Measurements from ENCODE around the gene PLEKHN1. TPM values are rescaled to one million over a fixed set of nuclear protein-coding genes. Genes with fewer than 3 reads are reported as not detected.
A peak's percentile ranks its signal among the peaks of the same experiment; 100 is the strongest.

The PLEKHN1 gene
- total RNA-seq, 1 donor = 1.7 TPM

DNA sequence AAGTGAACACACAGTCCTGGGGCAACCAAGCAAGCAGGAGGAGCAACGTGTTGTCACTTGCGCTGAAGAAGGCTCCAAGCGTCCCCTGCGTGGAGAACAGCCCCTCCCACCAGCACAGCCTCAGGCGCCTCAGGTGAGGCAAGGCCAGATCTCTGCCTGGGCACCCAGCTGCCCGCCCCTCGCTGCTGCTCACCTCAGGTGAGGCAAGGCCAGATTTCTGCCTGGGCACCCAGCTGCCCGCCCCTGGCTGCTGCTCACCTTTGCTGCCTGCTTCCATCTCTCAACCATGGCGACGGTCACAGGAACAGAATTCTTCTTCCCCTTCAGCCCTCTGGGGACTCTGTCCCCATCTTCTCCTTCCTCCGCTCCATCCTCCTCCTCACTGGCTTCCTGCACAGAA lies 9.6 kb upstream of the PLEKHN1 start:
- no peak for DNase-seq (ENCODE audit: low read depth)
- TF ChIP-seq, protein P1, sequence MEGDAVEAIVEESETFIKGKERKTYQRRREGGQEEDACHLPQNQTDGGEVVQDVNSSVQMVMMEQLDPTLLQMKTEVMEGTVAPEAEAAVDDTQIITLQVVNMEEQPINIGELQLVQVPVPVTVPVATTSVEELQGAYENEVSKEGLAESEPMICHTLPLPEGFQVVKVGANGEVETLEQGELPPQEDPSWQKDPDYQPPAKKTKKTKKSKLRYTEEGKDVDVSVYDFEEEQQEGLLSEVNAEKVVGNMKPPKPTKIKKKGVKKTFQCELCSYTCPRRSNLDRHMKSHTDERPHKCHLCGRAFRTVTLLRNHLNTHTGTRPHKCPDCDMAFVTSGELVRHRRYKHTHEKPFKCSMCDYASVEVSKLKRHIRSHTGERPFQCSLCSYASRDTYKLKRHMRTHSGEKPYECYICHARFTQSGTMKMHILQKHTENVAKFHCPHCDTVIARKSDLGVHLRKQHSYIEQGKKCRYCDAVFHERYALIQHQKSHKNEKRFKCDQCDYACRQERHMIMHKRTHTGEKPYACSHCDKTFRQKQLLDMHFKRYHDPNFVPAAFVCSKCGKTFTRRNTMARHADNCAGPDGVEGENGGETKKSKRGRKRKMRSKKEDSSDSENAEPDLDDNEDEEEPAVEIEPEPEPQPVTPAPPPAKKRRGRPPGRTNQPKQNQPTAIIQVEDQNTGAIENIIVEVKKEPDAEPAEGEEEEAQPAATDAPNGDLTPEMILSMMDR (IDR thresholded peaks at IDR 0.05; ENCODE audit: insufficient read depth, low read depth, low read length) = no peak
- H3K4me3 ChIP-seq (ENCODE audit: low read depth, low read length) = no peak overlapping the region

DNA sequence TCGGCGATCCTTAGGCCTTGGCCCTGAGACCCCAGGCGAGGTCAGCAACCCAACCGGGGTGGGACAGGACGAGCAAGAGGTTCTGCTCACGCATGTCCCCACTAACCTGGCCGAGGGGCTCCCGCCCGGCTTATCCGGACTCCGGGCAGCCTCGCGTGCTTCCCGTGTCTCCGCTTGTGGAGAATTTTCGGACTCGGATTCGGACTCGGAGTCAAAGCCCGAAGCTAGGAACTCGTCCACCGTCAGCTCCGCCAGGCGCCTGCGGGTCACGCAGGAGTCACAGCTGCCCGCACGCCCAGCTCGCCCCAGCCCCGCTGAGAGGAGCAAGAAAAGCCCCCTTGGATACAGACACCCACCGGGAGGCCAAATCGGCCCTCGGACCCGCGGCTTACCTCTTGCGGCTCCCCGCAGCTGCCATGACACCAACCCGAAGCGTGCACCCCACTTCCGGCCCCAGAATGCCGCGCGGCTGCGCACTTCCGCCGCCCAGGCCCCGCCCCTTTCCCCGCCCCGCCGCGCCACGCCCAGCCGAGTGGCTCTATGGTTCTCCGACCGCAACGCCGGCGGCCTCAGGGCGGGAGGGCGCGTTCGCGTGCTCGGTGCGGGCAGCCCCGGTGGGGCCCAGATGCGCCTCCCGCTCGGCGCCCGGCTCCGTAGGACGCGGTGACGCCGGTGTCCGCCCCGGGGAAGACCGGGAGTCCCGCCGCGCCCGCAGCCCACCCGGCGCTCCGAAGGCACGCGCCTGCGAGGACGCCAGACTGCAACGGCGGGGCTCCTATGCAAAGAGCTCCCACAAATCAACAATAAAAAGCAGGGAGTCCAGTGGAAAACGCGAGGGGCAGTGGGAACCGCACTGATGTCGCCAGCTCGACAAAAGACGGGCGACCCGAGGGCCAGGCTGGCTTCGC lies 7.2 kb upstream of the PLEKHN1 start, which contains the start of gene NOC2L:
Gene NOC2L (minus strand): TSS at position 434 of the 908 bp plus-strand sequence. CDS start 16 bp downstream, at position 418.
- DNase-seq (ENCODE audit: low read depth) = peak; percentile 88
- H3K4me3 ChIP-seq (ENCODE audit: low read depth, low read length) = peak within 1 kb of the TSS; percentile 99
- TF ChIP-seq, protein P1 (IDR thresholded peaks at IDR 0.05; ENCODE audit: insufficient read depth, low read depth, low read length) = no peak

DNA sequence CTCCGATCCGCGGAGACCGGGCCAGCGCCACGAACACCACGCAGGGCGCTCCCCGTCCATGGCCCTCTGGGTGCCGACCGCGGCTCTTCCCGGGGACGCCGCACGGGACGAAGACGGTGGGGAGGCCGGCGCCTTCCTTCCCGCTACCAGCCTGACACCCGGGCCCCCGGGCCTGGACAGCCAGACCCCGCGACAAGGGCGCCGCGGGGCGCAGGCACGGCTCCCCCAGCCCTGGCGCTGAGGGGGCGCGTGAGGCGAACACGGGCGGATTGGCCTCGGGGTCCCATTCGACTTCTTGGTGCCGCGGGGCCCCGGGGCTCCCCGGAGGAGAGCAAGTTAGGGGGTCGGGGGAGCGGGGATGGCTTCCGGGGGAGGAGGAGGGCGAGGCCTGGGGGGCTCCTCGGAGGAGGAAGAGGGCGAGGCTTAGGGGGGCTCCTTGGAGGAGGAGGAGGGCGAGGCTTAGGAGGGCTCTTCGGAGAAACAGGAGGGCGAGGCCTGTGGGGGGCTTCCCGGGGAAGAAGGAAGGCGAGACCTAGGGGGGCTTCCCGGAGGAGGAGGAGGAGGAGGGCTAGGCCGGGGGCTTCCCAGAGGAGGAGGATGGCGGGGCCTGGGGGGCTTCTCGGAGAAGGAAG lies 6.4 kb upstream of the PLEKHN1 start:
- DNase-seq (ENCODE audit: low read depth) = no peak
- peak overlapping the region; percentile 62 for H3K4me3 ChIP-seq (ENCODE audit: low read depth, low read length)
- TF ChIP-seq, protein P1 (IDR thresholded peaks at IDR 0.05; ENCODE audit: insufficient read depth, low read depth, low read length) = no peak

DNA sequence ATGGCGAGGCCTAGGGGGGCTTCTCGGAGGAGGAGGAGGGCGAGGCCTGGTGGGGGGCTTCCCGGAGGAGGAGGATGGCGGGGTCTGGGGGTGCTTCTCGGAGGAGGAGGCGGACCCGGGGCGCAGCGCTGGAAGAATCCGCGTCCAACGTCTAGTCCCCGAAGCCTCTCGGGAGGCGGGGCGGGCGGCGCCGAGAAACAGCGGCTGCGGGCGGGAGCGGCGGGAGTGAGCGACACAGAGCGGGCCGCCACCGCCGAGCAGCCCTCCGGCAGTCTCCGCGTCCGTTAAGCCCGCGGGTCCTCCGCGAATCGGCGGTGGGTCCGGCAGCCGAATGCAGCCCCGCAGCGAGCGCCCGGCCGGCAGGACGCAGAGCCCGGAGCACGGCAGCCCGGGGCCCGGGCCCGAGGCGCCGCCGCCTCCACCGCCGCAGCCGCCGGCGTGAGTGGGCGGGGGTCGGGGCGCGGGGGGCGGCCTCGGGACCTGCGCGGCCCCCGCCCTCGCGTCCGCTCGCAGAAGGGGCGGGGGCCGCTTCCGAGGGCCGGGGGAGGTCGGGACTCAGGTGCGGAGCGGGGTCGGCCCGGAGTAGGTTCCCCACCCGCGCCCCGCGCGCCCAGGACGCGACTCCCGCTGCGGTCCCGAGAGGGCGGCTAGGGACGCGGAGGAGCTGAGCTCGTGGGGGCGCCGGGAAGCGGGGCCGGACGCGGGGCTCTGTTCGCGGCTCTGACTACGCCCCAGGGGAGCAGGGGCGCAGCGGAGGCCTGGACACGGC lies 5.7 kb upstream of the PLEKHN1 start, which contains the start of gene KLHL17:
Gene KLHL17 (plus strand): TSS at position 222 of the 769 bp plus-strand sequence. CDS start 110 bp downstream, at position 332.
- DNase-seq (ENCODE audit: low read depth) = peak; percentile 63

DNA sequence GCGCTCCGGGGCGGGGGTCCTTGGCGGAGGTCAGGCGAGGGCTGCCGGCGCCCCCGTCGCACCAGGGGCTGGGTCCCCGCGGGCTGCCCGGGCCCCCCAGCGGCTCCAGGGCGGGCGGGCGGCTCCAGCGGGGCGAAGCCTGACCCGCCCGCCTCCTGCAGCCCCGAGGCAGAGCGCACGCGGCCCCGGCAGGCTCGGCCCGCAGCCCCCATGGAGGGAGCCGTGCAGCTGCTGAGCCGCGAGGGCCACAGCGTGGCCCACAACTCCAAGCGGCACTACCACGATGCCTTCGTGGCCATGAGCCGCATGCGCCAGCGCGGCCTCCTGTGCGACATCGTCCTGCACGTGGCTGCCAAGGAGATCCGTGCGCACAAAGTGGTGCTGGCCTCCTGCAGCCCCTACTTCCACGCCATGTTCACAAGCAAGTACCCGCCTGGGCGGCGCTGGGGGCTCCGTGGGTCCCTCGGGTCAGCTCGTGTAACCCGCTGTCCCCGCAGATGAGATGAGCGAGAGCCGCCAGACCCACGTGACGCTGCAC lies 5.1 kb upstream of the PLEKHN1 start:
- peak overlapping the region; percentile 62 for H3K4me3 ChIP-seq (ENCODE audit: low read depth, low read length)
- TF ChIP-seq, protein P1 (IDR thresholded peaks at IDR 0.05; ENCODE audit: insufficient read depth, low read depth, low read length) = no peak
- no peak for DNase-seq (ENCODE audit: low read depth)

More for the DNA sequence above, 5.7 kb upstream of the PLEKHN1 start, which contains the start of gene KLHL17:
- TF ChIP-seq, protein P1 (IDR thresholded peaks at IDR 0.05; ENCODE audit: insufficient read depth, low read depth, low read length) = no peak
- peak within 1 kb of the TSS; percentile 62 for H3K4me3 ChIP-seq (ENCODE audit: low read depth, low read length)

Measured in fibroblast of villous mesenchyme (primary cell).